Peyer's patch (tissue), 4 donors: ENCODE measurements around the gene LLCFC1.

Source experiments
- POLR2A ChIP-seq, 2 donors: fragments of 450-650 bp; IDR thresholded peaks; one replicate each; pipeline ENCODE4 v1.5.1; 2017; ENCODE audit warnings: antibody characterized with exemption in 2 of 2, mild to moderate bottlenecking in 2 of 2, moderate library complexity in 2 of 2
- TF ChIP-seq, protein P1 (sequence below), 6 experiments: fragments of 450-650 bp in 4 of 6; fragments of 200-600 bp in 2 of 6; sonication (generic) in 1 of 6; IDR thresholded peaks; one replicate each; pipeline ENCODE4 v1.5.1; 2017 to 2019; ENCODE audit warnings: antibody characterized with exemption in 6 of 6, mild to moderate bottlenecking in 3 of 6, moderate library complexity in 1 of 6

GRCh38 chr7:142904128-142904527, 35.2 kb upstream of the LLCFC1 start:
- TF ChIP-seq, protein P1, sequence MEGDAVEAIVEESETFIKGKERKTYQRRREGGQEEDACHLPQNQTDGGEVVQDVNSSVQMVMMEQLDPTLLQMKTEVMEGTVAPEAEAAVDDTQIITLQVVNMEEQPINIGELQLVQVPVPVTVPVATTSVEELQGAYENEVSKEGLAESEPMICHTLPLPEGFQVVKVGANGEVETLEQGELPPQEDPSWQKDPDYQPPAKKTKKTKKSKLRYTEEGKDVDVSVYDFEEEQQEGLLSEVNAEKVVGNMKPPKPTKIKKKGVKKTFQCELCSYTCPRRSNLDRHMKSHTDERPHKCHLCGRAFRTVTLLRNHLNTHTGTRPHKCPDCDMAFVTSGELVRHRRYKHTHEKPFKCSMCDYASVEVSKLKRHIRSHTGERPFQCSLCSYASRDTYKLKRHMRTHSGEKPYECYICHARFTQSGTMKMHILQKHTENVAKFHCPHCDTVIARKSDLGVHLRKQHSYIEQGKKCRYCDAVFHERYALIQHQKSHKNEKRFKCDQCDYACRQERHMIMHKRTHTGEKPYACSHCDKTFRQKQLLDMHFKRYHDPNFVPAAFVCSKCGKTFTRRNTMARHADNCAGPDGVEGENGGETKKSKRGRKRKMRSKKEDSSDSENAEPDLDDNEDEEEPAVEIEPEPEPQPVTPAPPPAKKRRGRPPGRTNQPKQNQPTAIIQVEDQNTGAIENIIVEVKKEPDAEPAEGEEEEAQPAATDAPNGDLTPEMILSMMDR (IDR thresholded peaks at IDR 0.05) = no peak
- TF ChIP-seq POLR2A (IDR thresholded peaks at IDR 0.05) = no peak
